Epithelial cell of proximal tubule (primary cell): ENCODE results near the gene ILDR1. TPM values are rescaled to one million over a fixed set of nuclear protein-coding genes. Genes with fewer than 3 reads are reported as not detected.

Experiments
- DNase-seq: peaks from one replicate; pipeline ENCODE4 v3.0.0-alpha.2; 2011; ENCODE audit warnings: low read depth
- H3K4me3 ChIP-seq: 2 replicates; pipeline ENCODE4 v1.5.1; 2011; ENCODE audit warnings: low read depth, mild to moderate bottlenecking, low read length
- total RNA-seq: library from RNA; depleted of rRNA; stranded (reverse); fragments of >200 nt; gene quantifications from 2 replicates; pipeline ENCODE4 v1.2.3, GENCODE V29; 2015
- TF ChIP-seq, protein P1 (sequence below): conservative IDR thresholded peaks from 2 replicates; pipeline ENCODE4 v1.5.1; 2012; ENCODE audit warnings: low read depth, mild to moderate bottlenecking, low read length

Gene ILDR1
- total RNA-seq, 1 donor from 2014 or later, result 2.8 TPM

DNA sequence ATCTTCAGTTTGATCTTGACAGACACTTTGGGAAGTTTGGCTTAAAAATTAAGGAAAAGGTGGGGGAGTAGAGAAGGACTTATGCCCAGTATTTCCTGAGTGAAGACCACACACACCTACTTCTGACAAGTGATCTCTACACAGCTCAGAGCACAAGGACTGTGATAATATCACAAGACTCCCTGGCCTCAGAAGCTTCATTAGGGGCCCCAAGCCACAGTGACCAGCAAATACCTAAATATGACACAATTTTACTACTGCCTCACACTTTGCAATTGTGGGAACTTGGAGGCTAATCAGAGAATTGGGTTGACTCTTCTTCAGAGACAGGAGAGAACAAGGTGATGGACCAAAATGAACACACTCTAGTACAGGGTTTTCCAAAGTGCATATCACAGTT lies 2.6 kb downstream of the ILDR1 start:
- TF ChIP-seq, protein P1, sequence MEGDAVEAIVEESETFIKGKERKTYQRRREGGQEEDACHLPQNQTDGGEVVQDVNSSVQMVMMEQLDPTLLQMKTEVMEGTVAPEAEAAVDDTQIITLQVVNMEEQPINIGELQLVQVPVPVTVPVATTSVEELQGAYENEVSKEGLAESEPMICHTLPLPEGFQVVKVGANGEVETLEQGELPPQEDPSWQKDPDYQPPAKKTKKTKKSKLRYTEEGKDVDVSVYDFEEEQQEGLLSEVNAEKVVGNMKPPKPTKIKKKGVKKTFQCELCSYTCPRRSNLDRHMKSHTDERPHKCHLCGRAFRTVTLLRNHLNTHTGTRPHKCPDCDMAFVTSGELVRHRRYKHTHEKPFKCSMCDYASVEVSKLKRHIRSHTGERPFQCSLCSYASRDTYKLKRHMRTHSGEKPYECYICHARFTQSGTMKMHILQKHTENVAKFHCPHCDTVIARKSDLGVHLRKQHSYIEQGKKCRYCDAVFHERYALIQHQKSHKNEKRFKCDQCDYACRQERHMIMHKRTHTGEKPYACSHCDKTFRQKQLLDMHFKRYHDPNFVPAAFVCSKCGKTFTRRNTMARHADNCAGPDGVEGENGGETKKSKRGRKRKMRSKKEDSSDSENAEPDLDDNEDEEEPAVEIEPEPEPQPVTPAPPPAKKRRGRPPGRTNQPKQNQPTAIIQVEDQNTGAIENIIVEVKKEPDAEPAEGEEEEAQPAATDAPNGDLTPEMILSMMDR, result no peak
- no peak overlapping the region for H3K4me3 ChIP-seq
- DNase-seq, result no peak

DNA sequence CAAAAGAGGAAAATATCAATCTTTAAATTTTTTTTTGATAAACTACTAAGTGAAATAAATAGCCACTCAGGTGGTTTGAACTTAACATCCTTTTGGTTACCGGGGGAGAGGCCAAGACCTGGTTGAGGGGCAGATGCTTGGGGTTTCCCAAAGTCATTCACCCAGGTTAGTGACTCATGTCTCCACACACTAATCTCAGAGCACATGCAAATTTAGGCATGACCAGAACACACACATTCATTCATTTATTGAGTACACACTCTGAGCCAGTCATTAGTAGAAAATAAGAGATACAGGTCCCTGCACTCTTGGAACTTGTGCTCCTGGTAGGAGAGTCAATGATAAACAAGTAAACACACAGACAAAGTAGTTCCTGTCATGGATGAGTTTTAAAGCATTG lies 7.3 kb downstream of the ILDR1 start:
- TF ChIP-seq, protein P1, result no peak
- H3K4me3 ChIP-seq, result no peak overlapping the region
- DNase-seq, result no peak

DNA sequence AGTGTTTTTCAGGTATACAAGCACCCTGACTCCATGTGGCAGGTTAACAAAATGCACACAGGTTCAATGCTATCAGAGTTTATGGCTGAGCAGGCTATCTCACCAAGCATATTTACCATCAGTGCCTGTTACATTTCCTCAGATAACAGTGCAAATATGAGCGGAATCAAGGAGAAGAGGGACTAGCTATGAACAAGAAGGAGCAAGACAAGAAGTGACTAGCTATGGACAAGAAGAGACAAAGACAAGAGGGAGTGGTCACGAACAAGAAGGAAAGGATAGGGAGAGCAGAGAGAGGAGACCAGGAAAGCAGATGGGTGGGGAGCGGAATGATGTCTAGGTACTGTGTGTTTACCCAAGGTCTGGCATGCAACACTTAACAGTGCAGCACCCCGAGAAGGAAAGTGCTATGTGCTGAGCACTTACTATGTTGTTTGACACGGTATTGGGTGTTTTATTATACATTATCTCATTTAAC lies 8.6 kb downstream of the ILDR1 start:
- DNase-seq, result no peak
- TF ChIP-seq, protein P1, result no peak

DNA sequence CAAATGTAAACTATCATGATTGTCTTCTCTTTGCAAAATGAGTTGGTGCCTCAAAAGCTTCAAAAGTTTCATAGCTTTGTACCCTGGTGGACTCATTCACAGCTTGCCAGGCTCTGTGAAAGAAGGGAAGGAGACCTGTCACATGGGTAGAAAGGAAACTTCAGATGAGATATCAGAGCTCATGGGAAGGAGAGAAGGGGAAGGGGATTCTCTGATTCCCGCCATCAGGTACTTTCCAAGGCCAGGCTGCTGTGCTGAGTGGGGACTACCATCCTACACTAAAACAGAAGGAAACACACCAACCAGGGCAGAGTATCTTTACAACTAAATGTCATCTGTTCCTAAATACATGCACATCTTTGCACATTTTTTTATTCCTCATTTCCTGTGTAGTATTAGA lies 9.2 kb downstream of the ILDR1 start:
- TF ChIP-seq, protein P1, result no peak
- no peak for DNase-seq
- no peak overlapping the region for H3K4me3 ChIP-seq

More for the DNA sequence above, 8.6 kb downstream of the ILDR1 start:
- no peak overlapping the region for H3K4me3 ChIP-seq

DNA sequence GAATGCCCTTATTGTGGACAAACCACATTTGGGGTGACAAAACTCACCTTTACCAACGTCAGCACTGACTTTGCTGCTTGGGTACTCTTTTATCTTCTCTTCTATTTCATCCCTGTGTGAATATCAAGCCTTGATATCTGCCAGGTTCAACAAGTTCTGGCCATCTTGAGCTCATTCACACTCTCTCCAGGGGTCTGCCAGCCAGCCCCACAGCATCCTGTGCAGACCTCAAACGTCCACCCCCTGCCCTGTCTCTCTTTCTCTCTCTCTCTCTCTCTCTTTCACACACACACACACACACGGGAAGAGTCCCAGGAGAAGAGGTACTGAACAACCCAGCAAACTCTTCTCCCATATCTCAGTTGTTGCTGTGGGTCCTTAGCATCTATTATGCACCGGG lies 10.7 kb downstream of the ILDR1 start:
- TF ChIP-seq, protein P1, result no peak
- no peak for DNase-seq
- no peak overlapping the region for H3K4me3 ChIP-seq

DNA sequence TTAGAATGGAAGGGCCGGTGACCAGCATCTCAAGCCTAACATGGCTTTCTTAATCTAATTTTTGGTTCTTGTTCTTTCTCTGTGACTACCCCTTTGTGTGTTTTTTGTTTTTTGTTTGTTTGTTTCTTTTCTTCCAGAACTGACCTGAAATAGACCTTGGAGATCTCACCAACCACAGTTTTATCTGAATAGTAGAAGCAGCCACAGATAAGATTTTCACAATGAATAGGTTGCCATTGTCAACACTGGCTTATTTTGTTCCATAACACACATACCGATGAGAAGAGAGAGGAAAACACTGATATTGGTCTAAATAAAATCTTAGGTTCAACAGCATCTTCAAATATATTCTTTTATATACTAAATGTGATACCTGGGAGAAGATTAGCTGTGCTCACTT lies 11.5 kb downstream of the ILDR1 start:
- no peak for DNase-seq
- TF ChIP-seq, protein P1, result no peak
- H3K4me3 ChIP-seq, result no peak overlapping the region

DNA sequence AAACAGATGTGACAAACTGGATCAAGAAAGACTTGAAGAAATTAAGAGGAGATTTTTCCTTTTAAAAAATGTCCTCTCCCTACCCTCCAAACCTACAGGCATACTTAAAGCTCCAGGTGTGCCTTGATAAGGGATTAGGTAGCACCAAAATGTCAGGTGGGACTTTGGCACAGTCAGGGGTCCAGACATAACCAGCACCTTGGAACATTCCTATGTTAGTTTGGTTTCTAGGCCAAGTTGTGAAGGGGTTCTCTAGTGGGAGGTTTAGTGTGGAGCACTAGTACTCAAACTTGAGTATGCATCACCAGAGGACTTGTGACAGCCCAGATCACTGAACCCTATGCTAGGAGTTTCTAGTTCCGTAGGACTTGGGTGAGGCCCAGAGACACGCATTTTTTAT lies 13.9 kb downstream of the ILDR1 start:
- DNase-seq, result no peak
- TF ChIP-seq, protein P1, result no peak

More for the DNA sequence above, 13.9 kb downstream of the ILDR1 start:
- H3K4me3 ChIP-seq, result no peak overlapping the region
